ENCODE results near the gene ZNF468. TPM values are rescaled to one million over a fixed set of nuclear protein-coding genes. Genes with fewer than 3 reads are reported as not detected.

Gene ZNF468
- total and polyA plus RNA-seq, 7 donors = 3.0 to 11.4 (median 5.4) TPM

GRCh38 chr19:52897138-52897935 lies 39.9 kb upstream of the ZNF468 start, which contains the start of gene ZNF320:
ZNF320 (minus strand) TSS chr19:52897635; CDS start chr19:52890255, 7,380 bp downstream.
- H3K36me3 ChIP-seq (ENCODE audit: insufficient read depth in 1 of 2, low read depth in 1 of 2) = peaks cover 0 to 16% of the 10 kb centered on the region in 2 donors
- ATAC-seq (peak; percentile 100), DNase-seq (peak; percentile 97)
- H3K9me3 ChIP-seq = peaks cover 6% of the 10 kb centered on the region
- WGBS, 3 donors = 0 to 2% (median 1%) methylated on average over 56 of the region's 56 CpGs
- no peaks in the 10 kb centered on the region for H3K27me3 ChIP-seq (ENCODE audit: insufficient read depth in 3 of 3, low read length in 2 of 3)
- peak within 1 kb of the TSS; percentile 78 for H3K4me3 ChIP-seq
- TF ChIP-seq, protein P1, sequence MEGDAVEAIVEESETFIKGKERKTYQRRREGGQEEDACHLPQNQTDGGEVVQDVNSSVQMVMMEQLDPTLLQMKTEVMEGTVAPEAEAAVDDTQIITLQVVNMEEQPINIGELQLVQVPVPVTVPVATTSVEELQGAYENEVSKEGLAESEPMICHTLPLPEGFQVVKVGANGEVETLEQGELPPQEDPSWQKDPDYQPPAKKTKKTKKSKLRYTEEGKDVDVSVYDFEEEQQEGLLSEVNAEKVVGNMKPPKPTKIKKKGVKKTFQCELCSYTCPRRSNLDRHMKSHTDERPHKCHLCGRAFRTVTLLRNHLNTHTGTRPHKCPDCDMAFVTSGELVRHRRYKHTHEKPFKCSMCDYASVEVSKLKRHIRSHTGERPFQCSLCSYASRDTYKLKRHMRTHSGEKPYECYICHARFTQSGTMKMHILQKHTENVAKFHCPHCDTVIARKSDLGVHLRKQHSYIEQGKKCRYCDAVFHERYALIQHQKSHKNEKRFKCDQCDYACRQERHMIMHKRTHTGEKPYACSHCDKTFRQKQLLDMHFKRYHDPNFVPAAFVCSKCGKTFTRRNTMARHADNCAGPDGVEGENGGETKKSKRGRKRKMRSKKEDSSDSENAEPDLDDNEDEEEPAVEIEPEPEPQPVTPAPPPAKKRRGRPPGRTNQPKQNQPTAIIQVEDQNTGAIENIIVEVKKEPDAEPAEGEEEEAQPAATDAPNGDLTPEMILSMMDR (IDR thresholded peaks at IDR 0.05) = no peak
- intact Hi-C loops (cut with DNase I) = no loop called here
- peak within 1 kb of the TSS; percentile 86 for H3K27ac ChIP-seq
- H3K4me1 ChIP-seq = peaks cover 5% of the 10 kb centered on the region

GRCh38 chr19:52896431-52897137 lies 39.2 kb upstream of the ZNF468 start:
- DNase-seq (peak; percentile 22 to 58), ATAC-seq (peak; percentile 27 to 64 (median 58))
- peak overlapping the region; percentile 78 for H3K4me3 ChIP-seq
- H3K9me3 ChIP-seq = peaks cover 6% of the 10 kb centered on the region
- H3K36me3 ChIP-seq (ENCODE audit: insufficient read depth in 1 of 2, low read depth in 1 of 2) = peaks cover 1 to 23% of the 10 kb centered on the region in 2 donors
- no peaks in the 10 kb centered on the region for H3K27me3 ChIP-seq (ENCODE audit: insufficient read depth in 3 of 3, low read length in 2 of 3)
- peak overlapping the region; percentile 86 for H3K27ac ChIP-seq
- intact Hi-C loops (cut with DNase I) = no loop called here
- peaks cover 5% of the 10 kb centered on the region for H3K4me1 ChIP-seq
- 36 to 44% (median 38%) methylated on average over 24 of the region's 24 CpGs for WGBS, 3 donors
- TF ChIP-seq, protein P1 (IDR thresholded peaks at IDR 0.05) = no peak

DNA sequence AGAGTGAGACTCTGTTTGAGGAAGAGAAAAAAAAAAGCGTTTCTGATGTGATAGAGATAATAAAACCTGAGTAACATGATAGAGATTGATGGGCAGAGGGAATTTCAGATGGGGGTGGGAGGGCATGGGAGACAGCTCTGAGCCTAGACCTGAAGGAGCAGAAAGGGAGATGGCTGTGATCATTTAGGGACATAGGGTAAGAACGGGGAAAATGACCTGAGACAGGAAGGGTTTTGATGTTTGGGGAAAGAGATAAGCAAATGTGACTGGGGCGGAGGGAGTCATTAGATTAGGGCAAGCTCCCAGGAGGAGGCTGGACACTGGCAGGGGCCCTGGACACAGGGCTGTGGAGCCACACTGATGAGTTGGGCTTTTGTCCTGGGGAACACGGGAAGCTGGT lies 33.9 kb upstream of the ZNF468 start:
- H3K4me1 ChIP-seq = peaks cover 2% of the 10 kb centered on the region
- H3K9me3 ChIP-seq = no peaks in the 10 kb centered on the region
- ATAC-seq (no peak), DNase-seq (no peak)
- no peak overlapping the region for H3K4me3 ChIP-seq
- intact Hi-C loops (cut with DNase I) = no loop called here
- peaks cover 5 to 70% of the 10 kb centered on the region in 2 donors for H3K36me3 ChIP-seq (ENCODE audit: insufficient read depth in 1 of 2, low read depth in 1 of 2)
- WGBS, 3 donors = 44 to 55% (median 50%) methylated on average over 4 of the region's 4 CpGs
- H3K27ac ChIP-seq = no peak overlapping the region
- TF ChIP-seq, protein P1 (IDR thresholded peaks at IDR 0.05) = no peak
- no peaks in the 10 kb centered on the region for H3K27me3 ChIP-seq (ENCODE audit: insufficient read depth in 3 of 3, low read length in 2 of 3)

DNA sequence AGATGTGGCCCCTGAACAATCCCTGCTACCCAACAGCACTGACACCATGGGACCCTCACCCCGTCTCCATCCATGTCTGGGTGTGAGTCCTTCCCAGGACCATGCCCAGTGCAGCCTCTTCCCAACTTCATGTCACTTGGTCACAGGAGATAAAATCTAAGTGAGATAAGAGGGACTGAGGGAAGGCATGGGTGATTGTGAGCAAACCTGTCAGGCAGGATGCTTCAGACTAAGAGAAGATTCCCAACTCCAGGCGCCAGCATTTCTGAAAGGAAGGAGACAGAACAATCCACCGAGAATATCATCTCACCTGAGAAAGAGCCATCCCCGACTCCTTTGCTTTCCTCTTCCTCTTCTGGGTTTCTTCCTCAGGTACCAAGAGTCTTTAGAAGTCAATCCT lies 32.5 kb upstream of the ZNF468 start:
- no peak for DNase-seq
- H3K9me3 ChIP-seq = no peaks in the 10 kb centered on the region
- no peaks in the 10 kb centered on the region for H3K4me1 ChIP-seq
- intact Hi-C loops (cut with DNase I) = no loop called here
- ATAC-seq = no peak
- TF ChIP-seq, protein P1 (IDR thresholded peaks at IDR 0.05) = no peak
- no peaks in the 10 kb centered on the region for H3K27me3 ChIP-seq (ENCODE audit: insufficient read depth in 3 of 3, low read length in 2 of 3)
- no peak overlapping the region for H3K4me3 ChIP-seq
- H3K36me3 ChIP-seq (ENCODE audit: insufficient read depth in 1 of 2, low read depth in 1 of 2) = peaks cover 5 to 79% of the 10 kb centered on the region in 2 donors
- no peak overlapping the region for H3K27ac ChIP-seq
- WGBS, 3 donors = 90 to 96% (median 94%) methylated on average over 4 of the region's 4 CpGs

Measured in psoas muscle (tissue), 8 donors.